Activated CD4-positive, alpha-beta T cell treated with anti-CD3 and anti-CD28 coated beads, Interleukin-2, Interleukin-4, amounts not matched to agents 100 ng/mL and 50 ng/mL, durations not matched to agents 16 hours and 8 hours (primary cell): ENCODE measurements around the gene FOXP1.

ENCODE experiments used
- DNase-seq: peaks from one replicate; pipeline ENCODE4 v3.0.0-alpha.2; 2020; ENCODE audit warnings: low spot score

Gene FOXP1

GRCh38 chr3:71238355-71238757 lies 345.2 kb downstream of the FOXP1 start:
- no peak for DNase-seq

GRCh38 chr3:71237672-71238071 lies 345.9 kb downstream of the FOXP1 start:
- DNase-seq: no peak

- no peak for DNase-seq
These were observed 347.7 kb downstream of the FOXP1 start for GRCh38 chr3:71235846-71236245.

DNA sequence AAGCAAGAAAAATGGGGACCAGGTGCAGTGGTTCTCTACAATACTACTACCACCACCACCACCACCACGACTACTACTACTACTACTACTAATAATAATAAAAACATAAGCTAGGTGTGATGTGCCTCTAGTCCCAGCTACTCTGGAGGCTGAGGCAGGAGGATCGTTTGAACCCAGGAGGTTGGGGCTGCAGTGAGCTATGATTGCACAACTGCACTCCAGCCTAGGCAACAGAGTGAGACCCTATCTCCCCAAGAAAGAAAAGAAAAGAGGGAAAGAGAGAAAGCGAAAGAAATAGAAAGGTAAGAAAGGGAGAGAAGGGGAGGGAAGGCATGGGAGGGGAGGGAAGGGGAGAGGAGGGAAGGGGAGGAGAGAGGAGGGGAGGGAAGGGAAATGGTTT lies 350.6 kb downstream of the FOXP1 start:
- DNase-seq: no peak

DNA sequence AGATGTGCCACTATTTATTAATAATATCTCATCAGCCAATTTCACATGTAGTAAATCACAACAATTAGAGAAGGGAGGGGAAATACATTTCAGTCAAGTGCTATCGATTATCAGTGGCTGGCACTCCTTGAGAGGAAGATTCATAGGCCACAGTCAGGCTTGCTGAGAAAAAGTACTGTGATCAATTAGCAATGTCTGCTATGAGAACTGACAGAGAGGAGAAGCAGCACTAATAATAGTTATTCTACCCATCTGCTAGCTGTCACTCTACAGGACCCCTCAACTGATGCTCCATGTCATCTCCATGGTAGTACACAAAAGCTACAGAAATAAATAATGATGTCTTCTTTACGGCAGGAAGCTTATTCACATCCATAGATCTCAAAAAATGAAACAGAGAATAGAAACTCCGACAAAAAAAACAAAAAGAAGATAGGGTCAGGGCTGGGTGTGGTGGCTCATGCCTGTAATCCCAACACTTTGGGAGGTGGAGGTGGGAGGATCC lies 351.3 kb downstream of the FOXP1 start:
- peak; percentile 13 for DNase-seq

GRCh38 chr3:71231680-71232079 lies 351.8 kb downstream of the FOXP1 start:
- DNase-seq: no peak

DNA sequence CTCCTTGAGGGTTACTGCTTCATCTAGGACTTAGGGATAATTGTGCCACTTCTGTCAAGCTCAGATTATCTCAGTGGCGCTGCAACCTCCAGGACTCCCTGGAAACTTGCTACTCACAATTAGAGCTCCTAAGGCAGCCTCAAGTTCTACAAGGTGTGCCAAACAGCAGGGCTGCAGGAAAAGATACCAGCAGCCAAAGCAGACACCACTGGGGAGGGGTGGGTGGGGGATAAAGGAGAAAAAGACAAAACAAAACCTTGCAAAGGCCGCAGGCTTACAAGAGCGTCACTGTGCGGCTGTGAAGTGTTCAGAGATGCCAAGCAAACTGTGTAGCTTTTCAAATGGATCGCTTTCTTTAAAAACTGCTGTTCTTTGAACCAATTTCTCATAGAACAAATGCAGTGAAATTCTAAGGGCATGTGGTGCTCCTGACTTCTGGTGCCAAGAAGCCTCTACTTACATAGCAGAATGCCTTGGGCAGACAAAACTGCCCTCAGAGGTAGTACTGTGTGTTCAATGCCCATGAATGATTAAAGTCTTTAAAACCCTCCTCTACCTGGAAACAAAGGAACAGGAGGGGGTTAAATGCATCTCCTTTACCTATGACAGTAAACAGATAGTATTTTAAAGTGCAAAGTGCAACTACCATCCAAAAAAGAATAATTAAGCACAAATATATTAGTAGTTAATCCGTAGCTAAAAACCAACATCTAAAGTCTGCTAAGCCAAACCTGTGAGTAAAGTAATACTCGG lies 353.4 kb downstream of the FOXP1 start:
- DNase-seq: no peak

DNA sequence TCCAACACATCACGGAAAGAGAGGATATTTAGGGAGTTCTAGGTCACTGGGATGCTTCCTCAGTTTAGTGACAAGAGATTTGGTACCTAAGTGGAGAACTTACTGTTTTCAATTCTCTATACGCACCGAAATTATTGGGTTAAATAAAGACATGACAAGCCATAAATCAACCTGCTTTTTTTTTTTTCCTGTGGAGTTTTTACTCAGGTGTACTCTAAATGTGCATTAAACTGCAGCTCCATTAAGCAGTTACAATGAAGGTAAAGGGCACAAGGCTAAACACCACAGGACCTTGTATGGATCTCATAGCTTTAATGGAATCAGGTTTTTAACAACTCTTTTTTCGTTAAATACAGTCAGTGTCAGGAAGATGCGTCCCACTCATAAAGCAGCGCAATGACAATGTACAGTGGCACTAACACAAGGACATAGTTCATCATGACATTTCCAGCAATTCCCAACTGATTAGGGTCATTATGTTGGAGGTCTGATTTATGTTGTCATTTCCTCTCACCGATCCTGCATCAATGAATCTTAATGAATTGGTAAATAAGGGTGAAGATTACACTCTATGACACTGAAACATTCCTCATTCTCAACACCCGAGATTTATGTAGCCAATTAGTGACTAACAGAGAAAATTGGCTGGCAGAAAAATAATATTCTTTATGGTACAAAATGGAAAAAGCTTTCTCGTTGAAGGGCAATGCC lies 355.2 kb downstream of the FOXP1 start:
- no peak for DNase-seq

DNA sequence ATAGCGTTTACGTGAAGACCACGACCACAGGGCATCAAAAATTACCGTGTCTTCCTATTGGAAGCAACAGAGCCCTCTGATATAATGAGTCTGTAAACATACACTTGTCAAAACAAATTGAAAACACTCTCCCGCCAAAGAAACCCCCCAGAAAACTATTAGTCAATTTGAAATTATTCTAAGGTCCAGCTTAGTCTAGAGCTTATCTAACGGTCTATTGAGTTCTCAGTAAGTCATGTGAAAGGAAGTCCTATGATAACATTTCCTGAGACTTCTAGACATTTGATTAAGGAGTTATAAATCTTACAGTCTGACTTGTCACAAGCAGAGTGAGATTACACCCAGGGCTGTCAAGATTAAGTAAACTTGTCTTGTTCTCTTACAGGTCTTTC lies 356.3 kb downstream of the FOXP1 start:
- peak; percentile 62 for DNase-seq

DNA sequence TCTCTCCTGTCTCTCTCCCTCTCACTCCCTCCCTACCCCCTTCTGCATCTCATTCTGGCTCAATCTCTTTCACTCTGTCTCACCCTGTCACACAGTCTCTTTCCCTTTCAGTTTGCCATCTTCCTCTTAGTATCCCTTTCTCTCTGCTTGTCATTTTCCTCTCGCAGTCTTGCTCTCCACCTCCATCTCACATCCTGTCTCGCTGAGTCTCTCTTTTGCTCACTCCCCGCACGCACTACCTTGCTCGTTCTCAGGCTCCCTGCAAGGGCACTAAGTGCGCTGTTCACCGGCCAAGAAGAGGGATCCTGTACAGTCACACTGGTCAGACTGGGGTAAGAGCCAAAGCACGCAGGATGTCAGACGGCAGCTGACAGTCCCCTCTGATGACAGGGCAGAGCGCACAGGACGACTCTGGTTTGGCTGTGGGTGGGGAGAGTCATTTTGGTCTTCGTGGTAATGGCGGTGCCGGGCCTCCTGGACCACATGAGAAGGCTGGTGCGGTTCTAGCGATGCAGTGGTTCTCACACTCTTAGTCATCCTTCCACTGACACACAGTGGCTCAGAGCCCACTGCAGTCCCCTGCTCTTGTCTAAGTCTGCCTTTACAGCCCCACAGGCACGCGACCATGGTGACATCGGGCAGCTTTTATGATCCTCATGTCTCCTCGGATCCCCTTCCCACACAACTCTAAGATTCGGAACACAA lies 356.8 kb downstream of the FOXP1 start:
- peak; percentile 97 for DNase-seq

- DNase-seq: peak; percentile 18
These were observed 357.5 kb downstream of the FOXP1 start for GRCh38 chr3:71225951-71226564.

- no peak for DNase-seq
These were observed 358.4 kb downstream of the FOXP1 start for GRCh38 chr3:71225002-71225684.

DNA sequence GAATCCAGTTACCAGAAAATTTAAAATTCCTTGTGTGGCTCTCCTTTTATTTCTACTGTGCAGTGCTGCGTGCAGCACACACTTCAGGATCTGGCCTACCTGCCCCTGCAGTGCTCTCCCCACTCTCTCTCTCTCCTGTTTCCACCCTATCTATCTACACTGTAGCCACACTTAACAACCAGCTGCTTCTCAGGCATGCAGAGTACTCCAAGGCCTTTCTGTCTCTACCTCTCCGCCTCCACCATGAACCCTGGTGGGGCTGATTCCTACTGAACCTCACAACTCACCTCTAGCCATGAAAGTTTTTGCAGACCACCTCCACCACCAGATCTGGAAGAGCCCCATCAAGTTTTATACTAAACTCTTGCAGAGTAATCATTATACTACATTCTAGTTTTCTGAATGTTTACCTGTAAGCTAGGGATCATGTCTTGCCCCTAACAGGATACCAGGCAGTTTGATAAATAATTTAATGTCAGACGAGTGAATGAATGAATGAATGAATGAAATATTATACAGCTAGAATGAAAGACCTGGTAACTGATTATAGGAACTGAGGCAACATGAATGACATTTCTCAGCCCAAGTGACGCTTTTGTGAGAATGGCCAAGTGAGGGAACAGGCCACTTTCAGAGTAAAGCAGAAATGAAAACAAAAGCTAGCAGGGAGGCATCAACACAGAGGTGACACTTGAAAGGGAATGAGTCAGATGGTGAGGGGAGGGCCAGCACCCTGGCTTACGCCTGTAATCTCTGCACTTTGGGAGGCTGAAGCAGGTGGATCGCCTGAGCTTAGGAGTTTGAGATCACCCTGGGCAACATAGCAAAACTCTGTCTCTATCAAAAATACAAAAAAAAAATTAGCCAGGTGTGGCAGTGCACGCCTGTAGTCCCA lies 363.5 kb downstream of the FOXP1 start:
- peak; percentile 68 for DNase-seq

DNA sequence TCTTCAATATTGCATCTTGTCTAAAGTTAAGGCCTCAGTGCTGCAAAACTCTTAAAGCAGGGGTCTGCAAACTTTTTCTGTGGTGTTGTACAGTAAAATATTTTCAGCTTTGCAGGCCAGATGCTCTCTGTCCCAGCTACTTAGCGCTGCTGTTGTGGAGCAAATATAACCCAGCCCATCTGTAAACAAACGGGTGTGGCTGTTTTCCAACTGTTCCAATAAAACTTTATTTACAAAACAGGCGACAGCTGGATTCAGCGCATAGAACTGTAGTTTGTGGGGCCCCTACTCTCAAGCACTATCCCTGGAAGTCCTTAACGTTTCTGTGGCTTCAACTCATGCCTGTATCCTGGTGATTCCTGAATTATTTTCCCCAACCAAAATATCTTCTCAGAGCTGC lies 365.0 kb downstream of the FOXP1 start:
- no peak for DNase-seq

- DNase-seq: no peak
These were observed 365.8 kb downstream of the FOXP1 start for GRCh38 chr3:71217640-71218222.

- DNase-seq: no peak
These were observed 368.2 kb downstream of the FOXP1 start for GRCh38 chr3:71215351-71215750.

- no peak for DNase-seq
These were observed 368.7 kb downstream of the FOXP1 start for GRCh38 chr3:71214797-71215196.

GRCh38 chr3:71214016-71214415 lies 369.5 kb downstream of the FOXP1 start:
- DNase-seq: no peak

- DNase-seq: no peak
These were observed 372.4 kb downstream of the FOXP1 start for GRCh38 chr3:71211083-71211482.

GRCh38 chr3:71210257-71211007 lies 373.1 kb downstream of the FOXP1 start:
- DNase-seq: no peak
